Stomach (tissue), 9 donors: ENCODE results near the gene FDXR. TPM values are rescaled to one million over a fixed set of nuclear protein-coding genes. Genes with fewer than 3 reads are reported as not detected.

Source experiments
- DNase-seq, 2 donors: peaks; one replicate each; pipeline versions ENCODE4 v3.0.0 to v3.0.0-alpha.2; 2013 to 2019
- H3K27ac ChIP-seq, 5 donors: fragments of 200-600 bp in 4 of 5; sonication (generic) in 4 of 5; one replicate each; pipeline ENCODE4 v1.5.1; 2013 to 2019; ENCODE audit warnings: mild to moderate bottlenecking in 1 of 5, moderate library complexity in 1 of 5
- H3K27me3 ChIP-seq, 3 donors: fragments of 200-600 bp; sonication (generic); one replicate each; pipeline ENCODE4 v1.5.1; 2017 to 2019; ENCODE audit warnings: mixed run types in 1 of 3
- H3K36me3 ChIP-seq, 4 donors: fragments of 200-600 bp; sonication (generic); 1 replicate in 3 of 4; 2 replicates in 1 of 4; pipeline ENCODE4 v1.5.1; 2016 to 2019
- H3K4me1 ChIP-seq, 4 donors: fragments of 200-600 bp; sonication (generic); one replicate each; pipeline ENCODE4 v1.5.1; 2016 to 2019
- H3K4me3 ChIP-seq, 4 donors: fragments of 200-600 bp; sonication (generic) in 3 of 4; one replicate each; pipeline ENCODE4 v1.5.1; 2016 to 2019; ENCODE audit warnings: mild to moderate bottlenecking in 1 of 4
- H3K9me3 ChIP-seq, 4 donors: fragments of 200-600 bp; sonication (generic); one replicate each; pipeline ENCODE4 v1.5.1; 2016 to 2019
- CTCF ChIP-seq, 7 experiments: fragments of 450-650 bp in 4 of 7; fragments of 200-600 bp in 3 of 7; sonication (generic) in 3 of 7; IDR thresholded peaks; one replicate each; pipeline ENCODE4 v1.5.1; 2016 to 2019; ENCODE audit warnings: antibody characterized with exemption in 7 of 7, control low read depth in 2 of 7, mild to moderate bottlenecking in 1 of 7
- EP300 ChIP-seq: sonication (generic); formaldehyde crosslinking; IDR thresholded peaks from one replicate; pipeline ENCODE4 v1.6.1; 2017; ENCODE audit warnings: antibody characterized with exemption
- POLR2A ChIP-seq, 4 donors: fragments of 450-650 bp; IDR thresholded peaks; one replicate each; pipeline ENCODE4 v1.6.1; 2016; ENCODE audit warnings: antibody characterized with exemption in 4 of 4, control low read depth in 2 of 4, mild to moderate bottlenecking in 1 of 4, moderate library complexity in 1 of 4
- POLR2AphosphoS5 ChIP-seq, 3 donors: sonication (generic); formaldehyde crosslinking; IDR thresholded peaks; one replicate each; pipeline ENCODE4 v1.6.1; 2016; ENCODE audit warnings: antibody characterized with exemption in 3 of 3
- WGBS, 5 donors: extraction: QIAGEN DNeasy Blood & Tissue Kit in 3 of 5; methylation state at CpG; one replicate each; pipeline versions ENCODE4 v1.1.5 to v1.1.7; 2013 to 2018; 5-methylcytosine and 5-hydroxymethylcytosine counted together
- intact Hi-C: fragments of 100-400 bp; cut with DNase I; formaldehyde crosslinking; loops from one replicate; pipeline ENCODE4 v1.15.1; 2023; ENCODE audit warnings: low total_unique reads
- polyA plus RNA-seq, 3 donors: library from polyadenylated mRNA; stranded (reverse); fragments of 200-250 nt; gene quantifications; one replicate each; pipeline ENCODE4 v1.2.3, GENCODE V29; 2013
- total RNA-seq, 5 donors: library from RNA; depleted of rRNA; stranded (reverse); fragments of >200 nt; gene quantifications; one replicate each; pipeline versions ENCODE4 v1.1.0 to v1.2.3, GENCODE V29; 2014 to 2016
- donor health status: healthy with polysubstance abuse.
- donor health status: Bipolar disorder and iron deficiency.
- donor health status: healthy.

Gene FDXR
- total and polyA plus RNA-seq, 8 donors, result 0.58 to 94.1 (median 13.9) TPM

- Histone ChIP-seq H3K4me1 (peaks cover 0 to 13% (median 0%) of the 10 kb centered on the region in 4 donors), H3K27ac (no peak overlapping the region), H3K36me3 (peaks cover 0 to 53% (median 50%) of the 10 kb centered on the region in 4 donors), H3K9me3 (no peaks in the 10 kb centered on the region), H3K27me3 (no peaks in the 10 kb centered on the region), H3K4me3 (no peak overlapping the region)
- no peak for DNase-seq
- intact Hi-C loops, result no loop called here
- TF ChIP-seq POLR2A (IDR thresholded peaks at IDR 0.05) (no peak), POLR2AphosphoS5 (IDR thresholded peaks at IDR 0.05) (no peak), CTCF (IDR thresholded peaks at IDR 0.05) (no peak), EP300 (no peak)
- 87 to 98% (median 94%) methylated on average over 11 to 18 of the region's 18 CpGs for WGBS, 5 donors
Observed at GRCh38 chr17:74816905-74817620, 55.7 kb downstream of the FDXR start.

- no peak overlapping the region for H3K27ac ChIP-seq
- intact Hi-C loops, result no loop called here
- WGBS, 5 donors, result 80 to 84% (median 82%) methylated on average over 14 to 15 of the region's 15 CpGs
- no peaks in the 10 kb centered on the region for H3K27me3 ChIP-seq
- peaks cover 0 to 10% (median 0%) of the 10 kb centered on the region in 4 donors for H3K4me1 ChIP-seq
- H3K4me3 ChIP-seq, result no peak overlapping the region
- H3K36me3 ChIP-seq, result peaks cover 0 to 46% (median 38%) of the 10 kb centered on the region in 4 donors
- DNase-seq, result no peak
- TF ChIP-seq POLR2A (IDR thresholded peaks at IDR 0.05), result no peak
- no peak for TF ChIP-seq CTCF (IDR thresholded peaks at IDR 0.05)
- TF ChIP-seq POLR2AphosphoS5 (IDR thresholded peaks at IDR 0.05), result no peak
- no peaks in the 10 kb centered on the region for H3K9me3 ChIP-seq
Observed at GRCh38 chr17:74815550-74816370, 57.0 kb downstream of the FDXR start.

- intact Hi-C loops, result no loop called here
- Histone ChIP-seq H3K4me1 (peaks cover 0 to 10% (median 0%) of the 10 kb centered on the region in 4 donors), H3K27ac (no peak overlapping the region), H3K9me3 (no peaks in the 10 kb centered on the region), H3K4me3 (no peak overlapping the region), H3K36me3 (peaks cover 0 to 44% (median 35%) of the 10 kb centered on the region in 4 donors), H3K27me3 (no peaks in the 10 kb centered on the region)
- 82 to 98% (median 86%) methylated on average over 7 of the region's 7 CpGs for WGBS, 5 donors
- no peak for DNase-seq
- no peak for TF ChIP-seq CTCF (IDR thresholded peaks at IDR 0.05)
- TF ChIP-seq EP300, result no peak
- no peak for TF ChIP-seq POLR2A (IDR thresholded peaks at IDR 0.05)
- no peak for TF ChIP-seq POLR2AphosphoS5 (IDR thresholded peaks at IDR 0.05)
Observed at GRCh38 chr17:74815067-74815466, 57.7 kb downstream of the FDXR start.

GRCh38 chr17:74814453-74814852 lies 58.3 kb downstream of the FDXR start:
- no peaks in the 10 kb centered on the region for H3K9me3 ChIP-seq
- no peak overlapping the region for H3K27ac ChIP-seq
- no peak overlapping the region for H3K4me3 ChIP-seq
- peaks cover 0 to 10% (median 0%) of the 10 kb centered on the region in 4 donors for H3K4me1 ChIP-seq
- TF ChIP-seq CTCF (IDR thresholded peaks at IDR 0.05), result no peak
- TF ChIP-seq POLR2A (IDR thresholded peaks at IDR 0.05), result no peak
- no peak for TF ChIP-seq EP300
- TF ChIP-seq POLR2AphosphoS5 (IDR thresholded peaks at IDR 0.05), result no peak
- no peak for DNase-seq
- intact Hi-C loops, result no loop called here
- no peaks in the 10 kb centered on the region for H3K27me3 ChIP-seq
- 80 to 93% (median 81%) methylated on average over 4 to 5 of the region's 5 CpGs for WGBS, 5 donors
- H3K36me3 ChIP-seq, result peaks cover 0 to 44% (median 34%) of the 10 kb centered on the region in 4 donors

Other genes with a start within 250 kb of the FDXR start
- gene CD300E, start 249.3 kb downstream of the FDXR start, total RNA-seq, result 1 to 10 TPM in 1 of 5 donors, under 1 TPM in 2, not detected in 2; 0.29 to 7.6 (median 0.73) TPM
- gene CD300E, start 249.3 kb downstream of the FDXR start, polyA plus RNA-seq, result under 1 TPM in 2 of 3 donors, not detected in 1; 0.15 to 0.37 TPM
- gene CD300LF, start 160.1 kb downstream of the FDXR start, total RNA-seq, result 1 to 10 TPM in 1 of 5 donors, not detected in 4; 3.9 TPM
- under 1 TPM in 2 of 3 donors, not detected in 1; 0.75 to 0.95 TPM for gene CD300LF, start 160.1 kb downstream of the FDXR start, polyA plus RNA-seq
- gene RAB37, start 135.7 kb downstream of the FDXR start, total RNA-seq, result 1 to 10 TPM in 2 of 5 donors, not detected in 3; 2.0 to 8.7 TPM
- gene RAB37, start 135.7 kb downstream of the FDXR start, polyA plus RNA-seq, result 10 to 100 TPM in 1 of 3 donors, 1 to 10 TPM in 2; 2.0 to 42.9 (median 5.3) TPM
- gene NHERF1, start 124.4 kb downstream of the FDXR start, total RNA-seq, result 100 to 1,000 TPM in 2 of 5 donors, 10 to 100 TPM in 3; 14.9 to 152 (median 81.0) TPM
- gene NHERF1, start 124.4 kb downstream of the FDXR start, polyA plus RNA-seq, result 10 to 100 TPM; 76.8 to 92.5 (median 83.7) TPM
- 10 to 100 TPM; 15.8 to 33.5 (median 24.0) TPM for gene NAT9, start 96.6 kb downstream of the FDXR start, total RNA-seq
- gene NAT9, start 96.6 kb downstream of the FDXR start, polyA plus RNA-seq, result 10 to 100 TPM; 14.5 to 29.7 (median 19.7) TPM
- gene GRIN2C, start 13.1 kb downstream of the FDXR start, total RNA-seq, result under 1 TPM in 1 of 5 donors, not detected in 4; 0.55 TPM
- under 1 TPM in 1 of 3 donors, not detected in 2; 0.33 TPM for gene GRIN2C, start 13.1 kb downstream of the FDXR start, polyA plus RNA-seq
- 1 to 10 TPM in 1 of 5 donors, not detected in 4; 1.8 TPM for gene FADS6, start 20.6 kb upstream of the FDXR start, total RNA-seq
- under 1 TPM in 1 of 3 donors, not detected in 2; 0.50 TPM for gene FADS6, start 20.6 kb upstream of the FDXR start, polyA plus RNA-seq
- gene USH1G, start 50.3 kb upstream of the FDXR start, total RNA-seq, result under 1 TPM in 1 of 5 donors, not detected in 4; 0.18 TPM
- 1 to 10 TPM in 1 of 3 donors, not detected in 2; 1.0 TPM for gene USH1G, start 50.3 kb upstream of the FDXR start, polyA plus RNA-seq
- 1 to 10 TPM in 1 of 5 donors, not detected in 4; 3.2 TPM for gene OTOP2, start 51.3 kb upstream of the FDXR start, total RNA-seq
- gene OTOP2, start 51.3 kb upstream of the FDXR start, polyA plus RNA-seq, result under 1 TPM in 1 of 3 donors, not detected in 2; 0.15 TPM
- gene OTOP3, start 62.9 kb upstream of the FDXR start, total RNA-seq, result under 1 TPM in 1 of 5 donors, not detected in 4; 0.18 TPM
- gene OTOP3, start 62.9 kb upstream of the FDXR start, polyA plus RNA-seq, result 1 to 10 TPM in 1 of 3 donors, not detected in 2; 2.6 TPM
- gene HID1, start 99.8 kb upstream of the FDXR start, total RNA-seq, result 100 to 1,000 TPM in 2 of 5 donors, 10 to 100 TPM in 3; 36.5 to 304 (median 94.5) TPM
- gene HID1, start 99.8 kb upstream of the FDXR start, polyA plus RNA-seq, result 10 to 100 TPM; 52.7 to 85.2 (median 69.5) TPM
- 10 to 100 TPM in 4 of 5 donors, 1 to 10 TPM in 1; 4.8 to 78.8 (median 11.7) TPM for gene CDR2L, start 114.6 kb upstream of the FDXR start, total RNA-seq
- 10 to 100 TPM in 1 of 3 donors, 1 to 10 TPM in 2; 4.4 to 18.9 (median 6.1) TPM for gene CDR2L, start 114.6 kb upstream of the FDXR start, polyA plus RNA-seq
- gene MRPL58, start 139.7 kb upstream of the FDXR start, total RNA-seq, result 10 to 100 TPM in 4 of 5 donors, 1 to 10 TPM in 1; 6.7 to 69.0 (median 29.2) TPM
- 10 to 100 TPM; 42.1 to 57.1 (median 48.7) TPM for gene MRPL58, start 139.7 kb upstream of the FDXR start, polyA plus RNA-seq
- 100 to 1,000 TPM in 4 of 5 donors, 10 to 100 TPM in 1; 77.0 to 307 (median 205) TPM for gene ATP5PD, start 174.0 kb upstream of the FDXR start, total RNA-seq
- 100 to 1,000 TPM; 474 to 681 (median 546) TPM for gene ATP5PD, start 174.0 kb upstream of the FDXR start, polyA plus RNA-seq
- gene KCTD2, start 174.2 kb upstream of the FDXR start, total RNA-seq, result 10 to 100 TPM in 4 of 5 donors, 1 to 10 TPM in 1; 9.9 to 25.8 (median 12.5) TPM
- 10 to 100 TPM; 10.6 to 13.1 (median 11.2) TPM for gene KCTD2, start 174.2 kb upstream of the FDXR start, polyA plus RNA-seq
- 100 to 1,000 TPM in 1 of 5 donors, 10 to 100 TPM in 4; 30.3 to 132 (median 57.1) TPM for gene SLC16A5, start 215.0 kb upstream of the FDXR start, total RNA-seq
- gene SLC16A5, start 215.0 kb upstream of the FDXR start, polyA plus RNA-seq, result 1 to 10 TPM; 6.8 to 9.0 (median 7.9) TPM
- gene ARMC7, start 237.0 kb upstream of the FDXR start, total RNA-seq, result 10 to 100 TPM in 4 of 5 donors, 1 to 10 TPM in 1; 2.2 to 26.8 (median 13.9) TPM
- 10 to 100 TPM in 2 of 3 donors, 1 to 10 TPM in 1; 9.6 to 10.8 (median 10.7) TPM for gene ARMC7, start 237.0 kb upstream of the FDXR start, polyA plus RNA-seq